Activated B cell treated with CpG ODN at 0.5 μM for 24 hours (primary cell): ENCODE data around the gene GNPAT. TPM values are rescaled to one million over a fixed set of nuclear protein-coding genes. Genes with fewer than 3 reads are reported as not detected.

Experiments
- ATAC-seq: fragments of 200-7000 bp; cut with Tn5 transposase; one replicate; pipeline ENCODE4 v1.10.0; 2021; ENCODE audit warnings: low read depth, mild to moderate bottlenecking, moderate library complexity
- CTCF ChIA-PET: fragments of 350-600 bp; sonication (Branson Sonifier 250); formaldehyde crosslinking; loops from one replicate; lab custom pipeline; 2021; ENCODE audit warnings: antibody characterized with exemption; lab: Charles Lee
- POLR2A ChIA-PET: fragments of 350-600 bp; sonication (Branson Sonifier 250); formaldehyde crosslinking; loops from one replicate; lab custom pipeline; 2021; ENCODE audit warnings: antibody characterized with exemption; lab: Charles Lee
- DNase-seq: peaks from one replicate; pipeline ENCODE4 v3.0.0; 2022
- H3K27ac Mint-ChIP-seq: one replicate; pipeline ENCODE4 v1.8.0; 2020; ENCODE audit warnings: mixed read lengths
- H3K27me3 Mint-ChIP-seq: one replicate; pipeline ENCODE4 v1.8.0; 2021; ENCODE audit warnings: mixed read lengths
- H3K36me3 Mint-ChIP-seq: one replicate; pipeline ENCODE4 v1.8.0; 2021; ENCODE audit warnings: low read depth, mixed read lengths
- H3K4me1 Mint-ChIP-seq: one replicate; pipeline ENCODE4 v1.8.0; 2021; ENCODE audit warnings: mixed read lengths
- H3K4me3 Mint-ChIP-seq: one replicate; pipeline ENCODE4 v1.8.0; 2020; ENCODE audit warnings: mild to moderate bottlenecking, mixed read lengths
- H3K9me3 Mint-ChIP-seq: one replicate; pipeline ENCODE4 v1.8.0; 2020; ENCODE audit warnings: mixed read lengths
- intact Hi-C: fragments of 100-400 bp; cut with micrococcal nuclease; formaldehyde crosslinking; loops from one replicate; pipeline ENCODE4 v1.15.1; 2024
- total RNA-seq: library from RNA; stranded (reverse); gene quantifications from 2 replicates; pipeline ENCODE4 v1.2.3, GENCODE V29; 2022
- TF ChIP-seq, protein P1 (sequence below): fragments of 200-600 bp; IDR thresholded peaks from one replicate; pipeline ENCODE4 v1.8.0; 2022; ENCODE audit warnings: antibody characterized with exemption, mild to moderate bottlenecking

GNPAT gene
- total RNA-seq, 1 donor from 2014 or later = 47.4 TPM

- TF ChIP-seq, protein P1, sequence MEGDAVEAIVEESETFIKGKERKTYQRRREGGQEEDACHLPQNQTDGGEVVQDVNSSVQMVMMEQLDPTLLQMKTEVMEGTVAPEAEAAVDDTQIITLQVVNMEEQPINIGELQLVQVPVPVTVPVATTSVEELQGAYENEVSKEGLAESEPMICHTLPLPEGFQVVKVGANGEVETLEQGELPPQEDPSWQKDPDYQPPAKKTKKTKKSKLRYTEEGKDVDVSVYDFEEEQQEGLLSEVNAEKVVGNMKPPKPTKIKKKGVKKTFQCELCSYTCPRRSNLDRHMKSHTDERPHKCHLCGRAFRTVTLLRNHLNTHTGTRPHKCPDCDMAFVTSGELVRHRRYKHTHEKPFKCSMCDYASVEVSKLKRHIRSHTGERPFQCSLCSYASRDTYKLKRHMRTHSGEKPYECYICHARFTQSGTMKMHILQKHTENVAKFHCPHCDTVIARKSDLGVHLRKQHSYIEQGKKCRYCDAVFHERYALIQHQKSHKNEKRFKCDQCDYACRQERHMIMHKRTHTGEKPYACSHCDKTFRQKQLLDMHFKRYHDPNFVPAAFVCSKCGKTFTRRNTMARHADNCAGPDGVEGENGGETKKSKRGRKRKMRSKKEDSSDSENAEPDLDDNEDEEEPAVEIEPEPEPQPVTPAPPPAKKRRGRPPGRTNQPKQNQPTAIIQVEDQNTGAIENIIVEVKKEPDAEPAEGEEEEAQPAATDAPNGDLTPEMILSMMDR = no peak
- no peaks in the 10 kb centered on the region for H3K4me1 Mint-ChIP-seq
- ChIA-PET CTCF (no interaction called here), POLR2A (no interaction called here)
- no peak overlapping the region for H3K4me3 Mint-ChIP-seq
- intact Hi-C loops = no loop called here
- ATAC-seq (no peak), DNase-seq (no peak)
- H3K27ac Mint-ChIP-seq = no peak overlapping the region
- no peaks in the 10 kb centered on the region for H3K36me3 Mint-ChIP-seq
- no peaks in the 10 kb centered on the region for H3K9me3 Mint-ChIP-seq
- no peaks in the 10 kb centered on the region for H3K27me3 Mint-ChIP-seq
Measured at GRCh38 chr1:231311720-231312431, 70.9 kb downstream of the GNPAT start.

- ATAC-seq (no peak), DNase-seq (no peak)
- intact Hi-C loops = no loop called here
- Mint-ChIP-seq H3K36me3 (no peaks in the 10 kb centered on the region), H3K4me3 (no peak overlapping the region), H3K9me3 (no peaks in the 10 kb centered on the region), H3K27ac (no peak overlapping the region), H3K27me3 (no peaks in the 10 kb centered on the region), H3K4me1 (no peaks in the 10 kb centered on the region)
- POLR2A ChIA-PET = no interaction called here
- CTCF ChIA-PET = no interaction called here
- TF ChIP-seq, protein P1 = no peak
Measured at GRCh38 chr1:231312432-231312788, 71.4 kb downstream of the GNPAT start.

- intact Hi-C loops = no loop called here
- ChIA-PET CTCF (no interaction called here), POLR2A (no interaction called here)
- DNase-seq = no peak
- TF ChIP-seq, protein P1 = no peak
- Mint-ChIP-seq H3K27ac (no peak overlapping the region), H3K27me3 (no peaks in the 10 kb centered on the region), H3K36me3 (no peaks in the 10 kb centered on the region), H3K9me3 (no peaks in the 10 kb centered on the region), H3K4me3 (no peak overlapping the region), H3K4me1 (no peaks in the 10 kb centered on the region)
- ATAC-seq = no peak
Measured at GRCh38 chr1:231313661-231314060, 72.6 kb downstream of the GNPAT start.

DNA sequence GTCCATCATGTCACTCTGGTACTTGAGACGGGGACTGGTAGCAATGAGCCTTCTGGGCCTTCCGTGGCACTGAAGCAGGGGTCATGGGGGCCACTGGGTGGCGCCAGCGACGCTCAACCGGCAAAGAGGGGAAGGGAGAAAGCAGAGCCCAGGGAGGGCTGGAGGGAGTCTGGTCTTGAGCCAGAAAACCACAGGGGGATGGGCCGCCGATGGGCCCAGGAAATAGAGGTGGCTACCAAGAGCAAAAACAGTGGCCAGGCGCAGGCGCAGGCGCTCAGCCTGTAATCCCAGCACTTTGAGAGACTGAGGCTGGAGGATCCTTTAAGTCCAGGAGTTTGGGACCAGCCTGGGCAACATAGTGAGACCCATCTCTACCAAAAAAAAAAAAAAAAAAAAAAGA is 74.9 kb downstream of the GNPAT start:
- TF ChIP-seq, protein P1 = no peak
- DNase-seq = no peak

GRCh38 chr1:231317306-231318014 is 76.4 kb downstream of the GNPAT start:
- ATAC-seq = no peak
- Mint-ChIP-seq H3K9me3 (no peaks in the 10 kb centered on the region), H3K4me1 (no peaks in the 10 kb centered on the region), H3K36me3 (no peaks in the 10 kb centered on the region), H3K27ac (no peak overlapping the region), H3K4me3 (no peak overlapping the region), H3K27me3 (no peaks in the 10 kb centered on the region)
- intact Hi-C loops = no loop called here
- TF ChIP-seq, protein P1 = no peak
- CTCF ChIA-PET = no interaction called here
- POLR2A ChIA-PET = interaction anchor here (1.6 kb wide), 1 partner anchor 20 kb away, joined by 4 read pairs; the partner anchor contains the start of genes EXOC8 and SPRTN
- DNase-seq = no peak

More for the DNA sequence above, 74.9 kb downstream of the GNPAT start:
- Mint-ChIP-seq H3K4me1 (no peaks in the 10 kb centered on the region), H3K9me3 (no peaks in the 10 kb centered on the region), H3K27ac (no peak overlapping the region), H3K4me3 (no peak overlapping the region), H3K36me3 (no peaks in the 10 kb centered on the region), H3K27me3 (no peaks in the 10 kb centered on the region)
- intact Hi-C loops = loop anchor here (1.0 kb wide), 1 partner anchor 288 kb away; no protein-coding TSS in a partner anchor
- CTCF ChIA-PET = interaction anchor here (0.7 to 1.6 kb wide), 2 partner anchors 154 to 275 kb away, joined by 3 to 4 read pairs; no protein-coding TSS in a partner anchor
- POLR2A ChIA-PET = interaction anchor here (0.6 kb wide), 1 partner anchor 28 kb away, joined by 3 read pairs; no protein-coding TSS in a partner anchor
- ATAC-seq = peak; percentile 50
